ENCODE data around the gene IZUMO2.

Gene IZUMO2
- 0 to 0.09 (median 0) reads per million in 3 donors for total RNA-seq

DNA sequence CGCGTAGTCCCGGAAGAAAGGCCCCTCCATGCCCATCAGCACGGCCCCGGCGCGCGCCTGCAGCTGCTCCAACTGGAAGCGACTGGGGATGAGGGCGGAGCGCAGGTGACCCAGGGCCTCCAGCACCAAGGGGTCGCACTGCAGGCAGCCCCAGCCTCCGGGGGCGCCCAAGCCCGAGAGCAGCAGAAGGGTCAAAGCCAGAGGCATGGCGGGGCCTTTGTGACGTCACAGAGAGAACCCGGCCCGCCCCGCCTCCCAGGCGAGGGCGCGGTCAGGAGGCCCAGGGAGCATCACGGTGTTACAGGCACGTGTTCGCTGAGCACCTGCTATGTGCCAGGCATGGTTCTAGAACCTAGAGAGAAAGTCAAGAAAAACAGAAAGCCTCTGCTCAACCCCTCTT is at the start of gene IZUMO2:
Gene IZUMO2, minus strand, starts transcription at position 294 of the 400 bp plus-strand sequence. Its CDS starts 87 bp downstream, at position 207.
- Histone ChIP-seq H3K27ac (ENCODE audit: insufficient read depth, low read length, poor library complexity, severe bottlenecking) (no peak within 1 kb of the TSS), H3K27me3 (replicated peaks; ENCODE audit: control insufficient read depth, insufficient read depth, low read length, poor library complexity, severe bottlenecking) (peaks cover 4% of the 10 kb centered on the region), H3K4me1 (ENCODE audit: control insufficient read depth, insufficient read depth, low read length, poor library complexity, severe bottlenecking) (no peaks in the 10 kb centered on the region), H3K9me3 (ENCODE audit: control insufficient read depth, low read length) (no peaks in the 10 kb centered on the region), H3K36me3 (ENCODE audit: control insufficient read depth, insufficient read depth, low read length) (no peaks in the 10 kb centered on the region), H3K4me3 (ENCODE audit: insufficient read depth, low read depth, low read length, poor library complexity, severe bottlenecking) (no peak within 1 kb of the TSS)
- no peak for DNase-seq

DNA sequence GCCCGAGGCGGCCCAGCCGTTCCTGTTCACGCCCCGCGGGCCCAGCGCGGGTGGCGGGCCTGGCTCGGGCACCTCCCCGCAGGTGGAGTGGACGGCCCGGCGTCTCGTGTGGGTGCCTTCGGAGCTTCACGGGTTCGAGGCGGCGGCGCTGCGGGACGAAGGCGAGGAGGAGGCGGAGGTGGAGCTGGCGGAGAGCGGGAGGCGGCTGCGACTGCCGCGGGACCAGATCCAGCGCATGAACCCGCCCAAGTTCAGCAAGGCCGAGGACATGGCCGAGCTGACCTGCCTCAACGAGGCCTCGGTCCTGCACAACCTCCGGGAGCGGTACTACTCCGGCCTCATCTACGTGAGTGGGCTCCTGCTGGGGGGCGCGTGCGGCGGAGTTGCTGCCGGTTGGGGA is 47.3 kb upstream of the IZUMO2 start:
- Histone ChIP-seq H3K4me1 (ENCODE audit: control insufficient read depth, insufficient read depth, low read length, poor library complexity, severe bottlenecking) (no peaks in the 10 kb centered on the region), H3K27me3 (replicated peaks; ENCODE audit: control insufficient read depth, insufficient read depth, low read length, poor library complexity, severe bottlenecking) (peaks cover 4% of the 10 kb centered on the region), H3K4me3 (ENCODE audit: insufficient read depth, low read depth, low read length, poor library complexity, severe bottlenecking) (no peak overlapping the region), H3K9me3 (ENCODE audit: control insufficient read depth, low read length) (no peaks in the 10 kb centered on the region), H3K36me3 (ENCODE audit: control insufficient read depth, insufficient read depth, low read length) (no peaks in the 10 kb centered on the region), H3K27ac (ENCODE audit: insufficient read depth, low read length, poor library complexity, severe bottlenecking) (no peak overlapping the region)
- no peak for DNase-seq

DNA sequence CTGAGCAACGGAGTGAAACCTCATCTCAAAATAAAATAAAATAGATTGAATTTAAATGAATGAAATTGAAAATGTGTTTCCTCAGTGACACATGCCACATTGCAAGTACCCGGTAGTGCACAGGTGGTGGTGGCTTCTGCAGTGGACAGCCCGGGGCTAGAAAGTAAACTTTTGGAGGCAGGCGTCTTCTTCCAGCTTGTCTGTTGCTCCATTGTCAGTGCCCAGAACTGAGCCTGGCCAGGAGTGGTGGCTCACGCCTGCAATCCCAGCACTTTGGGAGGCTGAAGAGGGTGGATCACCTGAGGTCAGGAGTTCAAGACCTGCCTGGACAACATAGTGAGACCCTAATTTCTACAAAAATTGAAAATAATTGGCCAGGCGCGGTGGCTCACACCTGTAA is 46.0 kb upstream of the IZUMO2 start:
- DNase-seq: no peak
- Histone ChIP-seq H3K4me1 (ENCODE audit: control insufficient read depth, insufficient read depth, low read length, poor library complexity, severe bottlenecking) (no peaks in the 10 kb centered on the region), H3K27ac (ENCODE audit: insufficient read depth, low read length, poor library complexity, severe bottlenecking) (no peak overlapping the region), H3K9me3 (ENCODE audit: control insufficient read depth, low read length) (no peaks in the 10 kb centered on the region), H3K4me3 (ENCODE audit: insufficient read depth, low read depth, low read length, poor library complexity, severe bottlenecking) (no peak overlapping the region), H3K27me3 (replicated peaks; ENCODE audit: control insufficient read depth, insufficient read depth, low read length, poor library complexity, severe bottlenecking) (peaks cover 9% of the 10 kb centered on the region), H3K36me3 (ENCODE audit: control insufficient read depth, insufficient read depth, low read length) (no peaks in the 10 kb centered on the region)

DNA sequence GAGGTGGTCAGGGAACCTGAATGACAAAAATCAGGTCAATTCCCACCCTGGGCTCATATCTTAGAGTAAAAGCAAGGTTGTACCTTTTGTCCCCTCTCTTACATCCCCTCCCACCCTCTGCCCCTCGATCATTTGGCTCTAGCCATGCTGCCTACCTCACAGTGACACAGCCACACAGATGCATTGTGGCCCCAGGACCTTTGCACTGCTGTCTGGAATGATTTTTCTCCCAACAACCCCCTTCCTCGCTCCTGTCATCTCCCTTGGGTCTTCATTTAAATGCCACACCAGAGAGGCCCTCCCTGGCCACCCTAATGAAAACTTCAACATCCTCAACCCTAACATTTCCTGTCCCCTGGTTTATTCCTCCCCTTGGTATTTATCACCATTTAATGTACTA is 44.6 kb upstream of the IZUMO2 start:
- no peak for DNase-seq
- Histone ChIP-seq H3K4me1 (ENCODE audit: control insufficient read depth, insufficient read depth, low read length, poor library complexity, severe bottlenecking) (peaks cover 6% of the 10 kb centered on the region), H3K27ac (ENCODE audit: insufficient read depth, low read length, poor library complexity, severe bottlenecking) (no peak overlapping the region), H3K9me3 (ENCODE audit: control insufficient read depth, low read length) (no peaks in the 10 kb centered on the region), H3K4me3 (ENCODE audit: insufficient read depth, low read depth, low read length, poor library complexity, severe bottlenecking) (no peak overlapping the region), H3K36me3 (ENCODE audit: control insufficient read depth, insufficient read depth, low read length) (no peaks in the 10 kb centered on the region), H3K27me3 (replicated peaks; ENCODE audit: control insufficient read depth, insufficient read depth, low read length, poor library complexity, severe bottlenecking) (peaks cover 23% of the 10 kb centered on the region)

DNA sequence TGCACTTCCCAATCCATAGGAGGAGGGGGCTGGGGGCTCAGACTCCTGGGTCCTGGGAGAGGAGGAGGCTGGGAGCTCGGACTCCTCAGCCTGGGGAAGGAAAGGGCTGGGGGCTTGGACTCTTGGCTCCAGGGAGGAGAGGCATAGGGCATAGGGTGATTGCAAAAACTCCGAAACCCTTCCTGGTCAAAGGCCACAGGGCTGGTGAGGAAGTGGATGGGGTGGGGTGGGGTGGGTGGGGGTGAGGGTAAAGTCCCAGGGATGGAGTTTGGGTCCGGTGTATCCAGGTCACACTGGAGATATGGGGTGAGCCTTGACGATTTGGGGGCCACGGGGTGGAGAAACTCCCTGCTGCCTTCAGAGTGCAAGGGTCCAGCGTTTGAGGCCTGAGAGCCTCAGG is 43.1 kb upstream of the IZUMO2 start:
- Histone ChIP-seq H3K36me3 (ENCODE audit: control insufficient read depth, insufficient read depth, low read length) (no peaks in the 10 kb centered on the region), H3K4me3 (ENCODE audit: insufficient read depth, low read depth, low read length, poor library complexity, severe bottlenecking) (no peak overlapping the region), H3K27ac (ENCODE audit: insufficient read depth, low read length, poor library complexity, severe bottlenecking) (no peak overlapping the region), H3K4me1 (ENCODE audit: control insufficient read depth, insufficient read depth, low read length, poor library complexity, severe bottlenecking) (peaks cover 6% of the 10 kb centered on the region), H3K27me3 (replicated peaks; ENCODE audit: control insufficient read depth, insufficient read depth, low read length, poor library complexity, severe bottlenecking) (peaks cover 24% of the 10 kb centered on the region), H3K9me3 (ENCODE audit: control insufficient read depth, low read length) (no peaks in the 10 kb centered on the region)
- no peak for DNase-seq

DNA sequence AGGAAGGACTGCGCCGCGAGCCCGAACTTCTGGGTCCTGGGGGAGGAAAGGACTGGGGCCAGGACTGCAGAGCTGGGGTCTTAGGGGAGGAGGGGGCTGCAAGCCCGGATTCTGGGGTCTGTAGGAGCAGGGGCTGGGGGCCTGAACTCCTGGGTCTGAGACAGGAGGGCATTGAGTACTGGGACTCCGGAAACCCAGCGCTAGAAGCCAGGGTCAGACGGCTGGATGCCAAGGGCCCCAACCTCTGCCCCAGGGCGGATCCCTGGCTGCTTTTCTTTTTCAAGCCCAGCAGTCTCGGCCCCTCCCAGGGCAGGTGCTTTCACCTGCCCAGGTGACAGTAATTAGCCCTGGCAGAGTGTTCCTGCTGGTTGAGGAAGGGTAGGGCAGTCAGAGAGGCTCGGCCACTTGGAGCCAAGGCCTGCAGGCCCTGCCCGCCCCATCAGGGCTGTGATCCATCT is 42.6 kb upstream of the IZUMO2 start:
- no peak for DNase-seq
- Histone ChIP-seq H3K4me1 (ENCODE audit: control insufficient read depth, insufficient read depth, low read length, poor library complexity, severe bottlenecking) (peaks cover 6% of the 10 kb centered on the region), H3K27ac (ENCODE audit: insufficient read depth, low read length, poor library complexity, severe bottlenecking) (no peak overlapping the region), H3K4me3 (ENCODE audit: insufficient read depth, low read depth, low read length, poor library complexity, severe bottlenecking) (no peak overlapping the region), H3K9me3 (ENCODE audit: control insufficient read depth, low read length) (no peaks in the 10 kb centered on the region), H3K36me3 (ENCODE audit: control insufficient read depth, insufficient read depth, low read length) (no peaks in the 10 kb centered on the region), H3K27me3 (replicated peaks; ENCODE audit: control insufficient read depth, insufficient read depth, low read length, poor library complexity, severe bottlenecking) (peaks cover 29% of the 10 kb centered on the region)

DNA sequence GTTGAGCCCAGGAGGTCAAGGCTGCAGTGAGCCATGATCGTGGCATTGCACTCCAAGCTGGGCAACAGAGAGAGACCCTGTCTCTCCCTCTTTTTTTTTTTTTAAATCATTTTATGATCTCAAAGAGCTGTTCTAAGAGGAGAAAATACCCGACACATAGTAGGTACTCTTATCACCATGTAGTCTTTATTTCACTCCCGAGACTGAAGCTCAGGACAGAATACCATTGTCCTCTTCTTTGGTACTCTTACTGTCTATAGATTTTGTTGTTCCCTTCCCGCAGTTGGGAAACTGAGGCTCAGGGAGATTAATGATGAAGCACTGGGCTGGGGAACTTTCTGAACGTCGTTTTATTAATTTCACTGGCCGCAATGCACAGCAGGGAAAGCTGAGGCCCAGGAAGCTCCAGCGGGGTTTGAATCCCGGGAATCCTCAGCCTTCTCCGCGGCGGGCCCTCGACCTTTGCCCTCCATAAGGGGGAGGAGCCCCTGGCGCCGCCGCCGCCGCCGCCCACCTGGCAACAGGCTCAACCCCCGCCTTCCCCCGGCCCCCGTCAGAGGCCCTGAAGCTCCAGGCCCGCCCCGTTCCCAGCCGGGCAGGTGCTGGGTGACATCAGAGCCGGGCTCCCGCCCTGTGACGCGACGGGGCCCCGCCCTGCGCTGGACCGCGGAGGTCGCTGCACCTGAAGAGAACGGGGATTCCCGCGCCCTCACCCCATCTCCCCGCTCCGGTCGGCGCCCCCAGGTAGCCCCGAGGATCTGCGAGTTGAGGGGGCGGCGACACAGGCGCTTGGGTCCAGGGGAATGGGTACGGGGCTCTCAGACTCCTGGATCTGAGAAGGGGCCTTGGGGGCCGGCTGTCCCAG is 42.0 kb upstream of the IZUMO2 start:
- Histone ChIP-seq H3K27me3 (replicated peaks; ENCODE audit: control insufficient read depth, insufficient read depth, low read length, poor library complexity, severe bottlenecking) (peaks cover 29% of the 10 kb centered on the region), H3K9me3 (ENCODE audit: control insufficient read depth, low read length) (no peaks in the 10 kb centered on the region), H3K27ac (ENCODE audit: insufficient read depth, low read length, poor library complexity, severe bottlenecking) (no peak overlapping the region), H3K36me3 (ENCODE audit: control insufficient read depth, insufficient read depth, low read length) (no peaks in the 10 kb centered on the region), H3K4me3 (ENCODE audit: insufficient read depth, low read depth, low read length, poor library complexity, severe bottlenecking) (no peak overlapping the region), H3K4me1 (ENCODE audit: control insufficient read depth, insufficient read depth, low read length, poor library complexity, severe bottlenecking) (peaks cover 6% of the 10 kb centered on the region)
- no peak for DNase-seq

DNA sequence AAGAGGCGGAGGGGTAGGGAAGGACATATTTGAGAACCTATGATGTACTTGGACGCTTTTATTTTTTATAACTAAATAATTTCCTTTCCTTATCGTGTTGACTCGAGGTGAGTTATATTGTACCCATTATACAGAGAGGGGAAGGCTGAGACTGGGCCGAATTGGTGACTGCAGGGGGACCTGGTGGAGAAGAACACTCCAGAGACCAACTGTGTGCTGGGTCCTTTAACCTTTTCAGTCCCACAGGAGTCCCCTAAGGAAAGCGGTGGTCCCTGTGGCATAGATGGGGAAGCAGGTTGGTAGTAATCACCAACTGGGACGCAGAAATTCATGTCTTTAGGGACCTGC is 41.0 kb upstream of the IZUMO2 start:
- Histone ChIP-seq H3K4me3 (ENCODE audit: insufficient read depth, low read depth, low read length, poor library complexity, severe bottlenecking) (no peak overlapping the region), H3K27me3 (replicated peaks; ENCODE audit: control insufficient read depth, insufficient read depth, low read length, poor library complexity, severe bottlenecking) (peaks cover 29% of the 10 kb centered on the region)

DNA sequence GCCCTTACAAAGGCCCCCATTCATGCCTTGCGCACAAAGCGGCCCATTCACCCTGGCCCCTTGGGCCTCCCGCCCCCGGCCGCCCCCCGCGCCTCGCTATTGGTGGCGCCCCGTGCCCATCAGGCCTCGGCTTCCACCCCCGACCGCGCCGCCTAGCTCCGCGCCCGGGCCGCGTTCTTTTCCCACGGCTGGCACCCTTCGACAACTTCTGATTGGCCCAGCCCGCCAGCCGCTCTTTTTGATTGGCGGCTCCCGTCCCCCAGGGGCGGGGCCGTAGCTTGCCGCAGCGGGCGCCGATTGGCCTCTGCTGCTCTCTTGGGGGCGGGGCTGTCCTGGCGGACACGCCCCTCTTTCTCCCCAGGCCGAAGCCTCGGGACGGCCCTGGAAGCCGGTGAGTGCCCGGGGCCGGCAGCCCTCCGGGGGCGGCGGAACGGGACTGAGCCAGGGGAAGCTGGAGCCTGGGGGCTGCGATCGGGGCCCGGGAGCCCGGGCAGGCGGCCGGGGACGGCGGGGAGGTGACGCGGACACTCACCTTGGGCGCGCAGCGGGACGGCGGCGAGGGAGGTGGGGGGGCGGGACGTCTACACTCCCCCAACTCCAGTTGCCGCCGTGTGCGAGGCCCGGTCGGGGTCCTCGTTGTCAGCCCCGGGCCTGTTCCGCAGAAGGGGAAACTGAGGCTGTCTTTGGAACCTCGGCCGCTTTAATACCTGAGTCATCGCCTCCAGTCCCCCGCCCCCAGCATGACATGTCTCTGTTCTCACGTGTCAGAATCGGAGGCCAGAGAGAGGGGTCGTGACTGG is 40.4 kb upstream of the IZUMO2 start, which contains the start of gene MYH14:
Gene MYH14, plus strand, starts transcription at position 342 of the 800 bp plus-strand sequence. CDS start 6,744 bp downstream, outside the sequence.
- H3K4me1 ChIP-seq (ENCODE audit: control insufficient read depth, insufficient read depth, low read length, poor library complexity, severe bottlenecking): peaks cover 6% of the 10 kb centered on the region
- H3K4me3 ChIP-seq (ENCODE audit: insufficient read depth, low read depth, low read length, poor library complexity, severe bottlenecking): no peak within 1 kb of the TSS
- no peaks in the 10 kb centered on the region for H3K36me3 ChIP-seq (ENCODE audit: control insufficient read depth, insufficient read depth, low read length)
- H3K9me3 ChIP-seq (ENCODE audit: control insufficient read depth, low read length): no peaks in the 10 kb centered on the region
- H3K27me3 ChIP-seq (replicated peaks; ENCODE audit: control insufficient read depth, insufficient read depth, low read length, poor library complexity, severe bottlenecking): peaks cover 29% of the 10 kb centered on the region
- no peak for DNase-seq
- H3K27ac ChIP-seq (ENCODE audit: insufficient read depth, low read length, poor library complexity, severe bottlenecking): no peak within 1 kb of the TSS

More for the DNA sequence above, 41.0 kb upstream of the IZUMO2 start:
- Histone ChIP-seq H3K27ac (ENCODE audit: insufficient read depth, low read length, poor library complexity, severe bottlenecking) (no peak overlapping the region), H3K36me3 (ENCODE audit: control insufficient read depth, insufficient read depth, low read length) (no peaks in the 10 kb centered on the region), H3K9me3 (ENCODE audit: control insufficient read depth, low read length) (no peaks in the 10 kb centered on the region), H3K4me1 (ENCODE audit: control insufficient read depth, insufficient read depth, low read length, poor library complexity, severe bottlenecking) (peaks cover 6% of the 10 kb centered on the region)
- DNase-seq: no peak

DNA sequence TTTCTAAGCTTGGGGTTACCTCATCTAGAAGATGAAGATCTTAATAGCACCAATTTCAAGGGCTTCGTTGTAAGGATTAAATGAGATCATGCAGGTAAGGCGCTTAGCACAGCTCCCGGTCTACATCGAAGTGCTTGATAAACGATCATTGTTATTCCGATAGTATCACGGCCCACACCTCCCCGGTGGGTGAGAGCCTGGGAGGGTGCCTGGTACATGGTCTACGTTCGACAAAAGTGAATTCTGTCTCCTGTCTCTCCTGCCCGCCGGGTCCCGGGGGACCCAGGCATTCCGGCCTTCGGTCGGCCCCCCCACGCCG is 39.8 kb upstream of the IZUMO2 start:
- Histone ChIP-seq H3K36me3 (ENCODE audit: control insufficient read depth, insufficient read depth, low read length) (no peaks in the 10 kb centered on the region), H3K4me3 (ENCODE audit: insufficient read depth, low read depth, low read length, poor library complexity, severe bottlenecking) (no peak overlapping the region)

More for the DNA sequence above, 39.8 kb upstream of the IZUMO2 start:
- DNase-seq: no peak
- H3K27me3 ChIP-seq (replicated peaks; ENCODE audit: control insufficient read depth, insufficient read depth, low read length, poor library complexity, severe bottlenecking): peaks cover 29% of the 10 kb centered on the region
- no peaks in the 10 kb centered on the region for H3K9me3 ChIP-seq (ENCODE audit: control insufficient read depth, low read length)
- H3K27ac ChIP-seq (ENCODE audit: insufficient read depth, low read length, poor library complexity, severe bottlenecking): no peak overlapping the region
- H3K4me1 ChIP-seq (ENCODE audit: control insufficient read depth, insufficient read depth, low read length, poor library complexity, severe bottlenecking): peaks cover 6% of the 10 kb centered on the region

Data from effector memory CD4-positive, alpha-beta T cell (primary cell).